OCI-M1 (cell line): Measurements from ENCODE around the gene ANKRD53.
"Not testable (repeated sequence)": the region's sequence is repeated elsewhere in the genome, so short reads cannot be mapped to it uniquely, and the experiment has no call there.

Experiments used
- DNase-seq: peaks from one replicate; lab custom pipeline; 2025; lab: John Stamatoyannopoulos, UW

Gene ANKRD53

GRCh38 chr2:71018625-71019024 is 40.2 kb downstream of the ANKRD53 start:
- no peak for DNase-seq

GRCh38 chr2:71019989-71020388 is 41.6 kb downstream of the ANKRD53 start:
- not testable (repeated sequence) for DNase-seq

GRCh38 chr2:71021394-71021793 is 43.0 kb downstream of the ANKRD53 start:
- not testable (repeated sequence) for DNase-seq

- not testable (repeated sequence) for DNase-seq
These were observed 45.3 kb downstream of the ANKRD53 start for GRCh38 chr2:71023553-71024243.
